Parathyroid adenoma (tissue), 2 donors: ENCODE data around the gene CELA3A.
"Not testable (repeated sequence)": the region's sequence is repeated elsewhere in the genome, so short reads cannot be mapped to it uniquely, and the experiment has no call there.

Experiments used
- H2AFZ ChIP-seq: fragments of 300-600 bp; sonication (generic); one replicate; pipeline ENCODE4 v1.7.0; 2017; ENCODE audit warnings: antibody characterized with exemption, mild to moderate bottlenecking
- H3K27ac ChIP-seq: fragments of 300-600 bp; sonication (generic); one replicate; pipeline ENCODE4 v1.7.0; 2017
- H3K27me3 ChIP-seq: fragments of 300-600 bp; sonication (generic); one replicate; pipeline ENCODE4 v1.7.0; 2017; ENCODE audit warnings: low read length; ENCODE audit not compliant: control insufficient read depth, insufficient read depth
- H3K36me3 ChIP-seq: fragments of 300-600 bp; sonication (generic); one replicate; pipeline ENCODE4 v1.7.0; 2017; ENCODE audit warnings: low read length; ENCODE audit not compliant: control insufficient read depth, insufficient read depth
- H3K4me1 ChIP-seq: fragments of 300-600 bp; sonication (generic); one replicate; pipeline ENCODE4 v1.7.0; 2017; ENCODE audit warnings: control low read depth
- H3K4me2 ChIP-seq: fragments of 300-600 bp; sonication (generic); one replicate; pipeline ENCODE4 v1.7.0; 2017; ENCODE audit warnings: low read length
- H3K4me3 ChIP-seq: fragments of 300-600 bp; sonication (generic); one replicate; pipeline ENCODE4 v1.7.0; 2017; ENCODE audit warnings: low read depth, low read length
- H3K79me2 ChIP-seq: fragments of 300-600 bp; sonication (generic); one replicate; pipeline ENCODE4 v1.7.0; 2017; ENCODE audit warnings: control low read depth
- H3K9ac ChIP-seq: fragments of 300-600 bp; sonication (generic); one replicate; pipeline ENCODE4 v1.7.0; 2017; ENCODE audit warnings: mild to moderate bottlenecking
- H3K9me3 ChIP-seq: fragments of 300-600 bp; sonication (generic); one replicate; pipeline ENCODE4 v1.7.0; 2017; ENCODE audit warnings: low read length; ENCODE audit not compliant: control insufficient read depth
- TF ChIP-seq, protein P1 (sequence below): fragments of 300-600 bp; sonication (generic); IDR thresholded peaks from one replicate; pipeline ENCODE4 v1.7.0; 2017; ENCODE audit warnings: antibody characterized with exemption, mild to moderate bottlenecking
- donor health status: primary hyperparathyroidism.

Gene CELA3A

DNA sequence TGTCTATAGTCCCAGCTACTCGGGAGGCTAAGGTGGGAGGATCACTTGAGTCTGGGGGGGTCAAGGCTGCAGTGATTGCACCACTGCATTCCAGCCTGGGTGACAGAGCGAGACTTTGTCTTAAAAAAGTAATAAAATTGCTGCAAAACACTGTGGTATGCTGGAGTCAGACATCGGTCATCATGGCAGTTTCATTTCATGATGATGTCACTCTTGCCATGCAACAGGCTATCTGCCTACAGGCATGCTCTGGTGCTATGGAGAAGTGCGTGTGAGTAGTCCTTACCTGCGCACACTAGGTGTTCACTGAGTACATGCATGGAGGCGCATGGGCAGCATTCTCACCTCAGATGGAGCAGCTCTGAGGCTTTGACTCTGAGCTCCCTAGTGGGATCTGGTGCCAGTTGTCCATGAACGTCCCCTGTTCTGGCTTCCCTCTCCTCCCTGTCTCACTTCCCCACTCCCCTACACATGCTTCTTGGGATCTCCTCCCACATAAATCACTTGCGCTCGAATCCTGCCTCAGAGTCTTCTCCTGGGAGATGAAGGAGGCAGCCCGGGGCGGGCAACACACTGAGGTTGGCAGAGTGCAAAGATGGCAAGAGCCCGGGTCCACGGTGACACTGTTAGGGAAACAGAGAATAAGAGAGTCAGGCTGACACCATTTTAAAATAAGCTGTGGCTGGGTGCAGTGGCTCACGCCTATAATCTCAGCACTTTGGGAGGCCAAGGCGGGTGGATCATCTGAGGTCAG is 35.0 kb upstream of the CELA3A start:
- TF ChIP-seq, protein P1, sequence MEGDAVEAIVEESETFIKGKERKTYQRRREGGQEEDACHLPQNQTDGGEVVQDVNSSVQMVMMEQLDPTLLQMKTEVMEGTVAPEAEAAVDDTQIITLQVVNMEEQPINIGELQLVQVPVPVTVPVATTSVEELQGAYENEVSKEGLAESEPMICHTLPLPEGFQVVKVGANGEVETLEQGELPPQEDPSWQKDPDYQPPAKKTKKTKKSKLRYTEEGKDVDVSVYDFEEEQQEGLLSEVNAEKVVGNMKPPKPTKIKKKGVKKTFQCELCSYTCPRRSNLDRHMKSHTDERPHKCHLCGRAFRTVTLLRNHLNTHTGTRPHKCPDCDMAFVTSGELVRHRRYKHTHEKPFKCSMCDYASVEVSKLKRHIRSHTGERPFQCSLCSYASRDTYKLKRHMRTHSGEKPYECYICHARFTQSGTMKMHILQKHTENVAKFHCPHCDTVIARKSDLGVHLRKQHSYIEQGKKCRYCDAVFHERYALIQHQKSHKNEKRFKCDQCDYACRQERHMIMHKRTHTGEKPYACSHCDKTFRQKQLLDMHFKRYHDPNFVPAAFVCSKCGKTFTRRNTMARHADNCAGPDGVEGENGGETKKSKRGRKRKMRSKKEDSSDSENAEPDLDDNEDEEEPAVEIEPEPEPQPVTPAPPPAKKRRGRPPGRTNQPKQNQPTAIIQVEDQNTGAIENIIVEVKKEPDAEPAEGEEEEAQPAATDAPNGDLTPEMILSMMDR, result no peak
- H3K4me2 ChIP-seq, result no peak overlapping the region
- H3K4me3 ChIP-seq, result no peak overlapping the region
- no peaks in the 10 kb centered on the region for H3K4me1 ChIP-seq
- no peaks in the 10 kb centered on the region for H3K9me3 ChIP-seq
- H3K27ac ChIP-seq, result no peak overlapping the region
- H3K79me2 ChIP-seq, result no peaks in the 10 kb centered on the region
- no peak overlapping the region for H2AFZ ChIP-seq
- no peaks in the 10 kb centered on the region for H3K27me3 ChIP-seq
- H3K9ac ChIP-seq, result no peak overlapping the region
- H3K36me3 ChIP-seq, result no peaks in the 10 kb centered on the region

DNA sequence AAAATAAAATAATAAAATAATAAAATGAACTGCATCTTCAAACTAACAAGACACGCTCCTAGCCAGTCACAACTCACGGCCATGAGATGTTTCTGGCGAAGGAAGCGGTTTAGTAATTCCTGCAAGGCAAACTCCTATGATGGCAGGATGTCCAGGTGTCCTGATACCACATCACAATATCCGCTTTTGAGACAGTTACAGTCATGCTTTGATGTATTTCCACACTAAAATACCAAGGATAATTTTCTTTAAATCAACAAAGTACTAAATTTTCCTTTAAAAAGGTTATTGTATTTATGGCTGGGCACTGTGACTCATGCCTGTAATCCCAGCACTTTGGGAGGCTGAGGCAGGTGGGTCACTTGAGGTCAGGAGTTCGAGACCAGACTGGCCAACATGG is 34.2 kb upstream of the CELA3A start:
- H3K9ac ChIP-seq, H3K79me2 ChIP-seq, H2AFZ ChIP-seq, H3K27me3 ChIP-seq, H3K9me3 ChIP-seq, H3K4me3 ChIP-seq, H3K4me1 ChIP-seq, H3K4me2 ChIP-seq, H3K27ac ChIP-seq, H3K36me3 ChIP-seq: not testable (repeated sequence)

- not testable (repeated sequence) for H3K4me1 ChIP-seq, H3K4me2 ChIP-seq, H3K36me3 ChIP-seq, H3K27me3 ChIP-seq, H3K79me2 ChIP-seq, H3K27ac ChIP-seq, H3K9ac ChIP-seq, H2AFZ ChIP-seq, H3K4me3 ChIP-seq, H3K9me3 ChIP-seq
Observed at GRCh38 chr1:21969066-21969465, 32.4 kb upstream of the CELA3A start.

GRCh38 chr1:21970523-21970922 is 30.9 kb upstream of the CELA3A start:
- H3K27ac ChIP-seq, H3K4me2 ChIP-seq, H3K9me3 ChIP-seq, H3K9ac ChIP-seq, H3K4me1 ChIP-seq, H3K36me3 ChIP-seq, H3K79me2 ChIP-seq, H3K27me3 ChIP-seq, H2AFZ ChIP-seq, H3K4me3 ChIP-seq: not testable (repeated sequence)

GRCh38 chr1:21972973-21973441 is 28.4 kb upstream of the CELA3A start:
- H3K9me3 ChIP-seq, H3K27me3 ChIP-seq, H3K4me2 ChIP-seq, H3K79me2 ChIP-seq, H3K36me3 ChIP-seq, H3K4me1 ChIP-seq, H3K27ac ChIP-seq, H3K9ac ChIP-seq, H2AFZ ChIP-seq, H3K4me3 ChIP-seq: not testable (repeated sequence)

- H3K9me3 ChIP-seq, H3K27ac ChIP-seq, H3K79me2 ChIP-seq, H3K4me3 ChIP-seq, H3K9ac ChIP-seq, H3K27me3 ChIP-seq, H3K4me2 ChIP-seq, H3K36me3 ChIP-seq, H2AFZ ChIP-seq, H3K4me1 ChIP-seq: not testable (repeated sequence)
Observed at GRCh38 chr1:21973948-21974347, 27.5 kb upstream of the CELA3A start.

DNA sequence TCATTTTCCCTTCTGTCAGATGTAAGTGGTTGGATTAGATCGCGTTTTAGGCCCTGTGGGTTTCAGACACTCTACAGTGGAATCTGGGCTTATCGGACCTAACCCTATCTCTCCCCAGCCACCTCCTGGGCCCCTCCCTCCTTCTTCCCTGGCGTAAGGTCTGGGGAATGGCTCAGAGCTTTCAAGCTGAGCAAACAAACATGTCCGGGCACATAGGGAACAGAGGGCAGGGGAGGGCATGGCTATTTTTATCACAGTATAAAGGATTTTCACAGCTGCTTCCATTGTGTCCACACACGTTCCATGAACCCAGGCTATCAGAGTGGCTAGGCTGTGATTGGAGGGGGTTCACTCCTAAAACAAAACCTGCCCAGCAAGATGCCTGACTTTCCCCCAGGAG is 26.8 kb upstream of the CELA3A start:
- not testable (repeated sequence) for H2AFZ ChIP-seq, H3K4me2 ChIP-seq, H3K9ac ChIP-seq, H3K36me3 ChIP-seq, H3K4me3 ChIP-seq, H3K27me3 ChIP-seq, H3K79me2 ChIP-seq, H3K9me3 ChIP-seq, H3K27ac ChIP-seq, H3K4me1 ChIP-seq

DNA sequence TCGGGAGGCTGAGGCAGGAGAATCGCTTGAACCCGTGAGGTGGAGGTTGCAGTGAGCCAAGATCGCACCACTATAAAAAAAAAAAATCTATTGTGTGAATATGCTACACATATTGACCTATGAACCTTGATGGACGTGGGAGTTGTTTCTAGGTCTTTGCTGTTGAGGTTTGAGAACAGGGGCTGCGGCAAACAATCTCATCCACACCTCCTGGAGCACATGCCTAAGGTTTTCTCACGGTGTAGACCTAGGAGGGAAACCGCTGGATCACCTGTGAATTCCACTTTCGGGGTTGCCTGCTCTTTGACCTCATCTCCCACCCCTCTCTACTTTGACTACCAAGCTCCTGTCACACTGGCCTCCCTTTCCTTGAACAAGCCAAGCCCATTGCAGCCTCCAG is 26.2 kb upstream of the CELA3A start:
- H3K9ac ChIP-seq, H3K27me3 ChIP-seq, H3K4me3 ChIP-seq, H3K9me3 ChIP-seq, H3K36me3 ChIP-seq, H2AFZ ChIP-seq, H3K4me1 ChIP-seq, H3K79me2 ChIP-seq, H3K4me2 ChIP-seq, H3K27ac ChIP-seq: not testable (repeated sequence)

DNA sequence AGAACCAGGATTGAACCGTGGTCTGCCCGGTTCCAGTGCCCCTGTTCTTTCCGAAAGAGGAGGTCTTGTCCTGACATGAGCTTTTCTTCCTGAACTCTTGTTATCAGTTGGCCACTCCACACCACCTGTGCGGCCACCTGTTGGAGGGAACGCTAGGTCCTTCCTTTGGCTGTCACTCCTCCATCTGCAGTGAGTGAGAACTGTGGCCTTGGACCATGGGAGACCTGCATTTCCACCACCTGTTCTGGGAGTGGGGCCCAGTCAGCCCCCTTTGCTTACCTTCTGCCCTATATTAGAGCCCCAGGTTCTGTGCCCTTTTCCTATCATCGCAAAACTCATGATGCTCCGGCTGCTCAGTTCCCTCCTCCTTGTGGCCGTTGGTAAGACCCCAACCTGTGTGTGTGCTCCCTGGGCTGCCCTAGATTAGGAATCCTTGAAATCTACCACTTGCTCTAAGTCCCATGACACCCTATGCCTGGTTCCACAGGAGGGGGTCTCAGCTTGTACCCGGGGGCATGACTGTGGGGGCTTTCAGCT is 24.7 kb upstream of the CELA3A start, which contains the start of gene CELA3B:
Gene CELA3B (plus strand): TSS at position 320 of the 537 bp plus-strand sequence. CDS start 18 bp downstream, at position 338.
- H3K36me3 ChIP-seq, H3K27me3 ChIP-seq, H2AFZ ChIP-seq, H3K4me3 ChIP-seq, H3K4me2 ChIP-seq, H3K27ac ChIP-seq, H3K4me1 ChIP-seq, H3K9ac ChIP-seq, H3K9me3 ChIP-seq, H3K79me2 ChIP-seq: not testable (repeated sequence)

- not testable (repeated sequence) for H3K36me3 ChIP-seq, H2AFZ ChIP-seq, H3K4me3 ChIP-seq, H3K79me2 ChIP-seq, H3K4me1 ChIP-seq, H3K27me3 ChIP-seq, H3K9me3 ChIP-seq, H3K9ac ChIP-seq, H3K27ac ChIP-seq, H3K4me2 ChIP-seq
Observed at GRCh38 chr1:21978209-21978608, 23.2 kb upstream of the CELA3A start.
